ENCODE data around the gene ATF7IP.
"Not testable (repeated sequence)": the region's sequence is repeated elsewhere in the genome, so short reads cannot be mapped to it uniquely, and the experiment has no call there.

DNA sequence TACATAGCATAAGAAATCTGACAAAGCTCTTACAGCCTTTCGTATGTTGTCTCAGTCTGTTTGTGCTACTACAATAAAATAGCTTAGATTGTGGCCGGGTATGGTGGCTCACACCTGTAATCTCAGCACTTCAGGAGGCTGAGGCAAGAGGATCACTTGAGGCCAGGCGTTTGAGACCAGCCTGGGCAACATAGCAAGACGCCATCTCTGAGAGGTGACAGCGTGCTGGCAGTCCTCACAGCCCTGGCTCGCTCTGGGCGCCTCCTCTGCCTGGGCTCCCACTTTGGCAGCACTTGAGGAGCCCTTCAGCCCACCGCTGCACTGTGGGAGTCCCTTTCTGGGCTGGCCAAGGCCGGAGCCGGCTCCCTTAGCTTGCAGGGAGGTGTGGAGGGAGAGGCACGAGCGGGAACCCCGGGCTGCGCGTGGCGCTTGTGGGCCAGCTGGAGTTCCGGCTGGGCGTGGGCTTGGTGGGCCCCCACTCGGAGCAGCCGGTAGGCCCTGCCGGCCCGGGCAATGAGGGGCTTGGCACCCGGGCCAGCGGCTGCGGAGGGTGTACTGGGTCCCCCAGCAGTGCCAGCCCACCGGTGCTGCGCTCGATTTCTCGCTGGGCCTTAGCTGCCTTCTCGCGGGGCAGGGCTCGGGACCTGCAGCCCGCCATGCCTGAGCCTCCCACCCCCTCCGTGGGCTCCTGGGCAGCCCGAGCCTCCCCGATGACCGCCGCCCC lies 45.6 kb upstream of the ATF7IP start:
- TF ChIP-seq, protein P1, sequence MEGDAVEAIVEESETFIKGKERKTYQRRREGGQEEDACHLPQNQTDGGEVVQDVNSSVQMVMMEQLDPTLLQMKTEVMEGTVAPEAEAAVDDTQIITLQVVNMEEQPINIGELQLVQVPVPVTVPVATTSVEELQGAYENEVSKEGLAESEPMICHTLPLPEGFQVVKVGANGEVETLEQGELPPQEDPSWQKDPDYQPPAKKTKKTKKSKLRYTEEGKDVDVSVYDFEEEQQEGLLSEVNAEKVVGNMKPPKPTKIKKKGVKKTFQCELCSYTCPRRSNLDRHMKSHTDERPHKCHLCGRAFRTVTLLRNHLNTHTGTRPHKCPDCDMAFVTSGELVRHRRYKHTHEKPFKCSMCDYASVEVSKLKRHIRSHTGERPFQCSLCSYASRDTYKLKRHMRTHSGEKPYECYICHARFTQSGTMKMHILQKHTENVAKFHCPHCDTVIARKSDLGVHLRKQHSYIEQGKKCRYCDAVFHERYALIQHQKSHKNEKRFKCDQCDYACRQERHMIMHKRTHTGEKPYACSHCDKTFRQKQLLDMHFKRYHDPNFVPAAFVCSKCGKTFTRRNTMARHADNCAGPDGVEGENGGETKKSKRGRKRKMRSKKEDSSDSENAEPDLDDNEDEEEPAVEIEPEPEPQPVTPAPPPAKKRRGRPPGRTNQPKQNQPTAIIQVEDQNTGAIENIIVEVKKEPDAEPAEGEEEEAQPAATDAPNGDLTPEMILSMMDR (IDR thresholded peaks at IDR 0.05), result not testable (repeated sequence)
- TF ChIP-seq POLR2AphosphoS5 (IDR thresholded peaks at IDR 0.05; ENCODE audit: low read depth, low read length); JUND (IDR thresholded peaks at IDR 0.05); NFIC (IDR thresholded peaks at IDR 0.05; ENCODE audit: borderline replicate concordance); RCOR1 (IDR thresholded peaks at IDR 0.05; ENCODE audit: low read length); RFX5 (IDR thresholded peaks at IDR 0.05; ENCODE audit: low read length); EZH2phosphoT487 (IDR thresholded peaks at IDR 0.05; ENCODE audit: borderline replicate concordance, low read depth); MXI1 (IDR thresholded peaks at IDR 0.05; ENCODE audit: low read depth, low read length); ELF1 (IDR thresholded peaks at IDR 0.05); RAD21 (IDR thresholded peaks at IDR 0.05; ENCODE audit: low read length); RXRA (IDR thresholded peaks at IDR 0.05; ENCODE audit: borderline replicate concordance, low read depth): not testable (repeated sequence)
- TF ChIP-seq, protein P2, sequence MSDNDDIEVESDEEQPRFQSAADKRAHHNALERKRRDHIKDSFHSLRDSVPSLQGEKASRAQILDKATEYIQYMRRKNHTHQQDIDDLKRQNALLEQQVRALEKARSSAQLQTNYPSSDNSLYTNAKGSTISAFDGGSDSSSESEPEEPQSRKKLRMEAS (IDR thresholded peaks at IDR 0.05; ENCODE audit: low read depth), result not testable (repeated sequence)
- TF ChIP-seq, protein P3, sequence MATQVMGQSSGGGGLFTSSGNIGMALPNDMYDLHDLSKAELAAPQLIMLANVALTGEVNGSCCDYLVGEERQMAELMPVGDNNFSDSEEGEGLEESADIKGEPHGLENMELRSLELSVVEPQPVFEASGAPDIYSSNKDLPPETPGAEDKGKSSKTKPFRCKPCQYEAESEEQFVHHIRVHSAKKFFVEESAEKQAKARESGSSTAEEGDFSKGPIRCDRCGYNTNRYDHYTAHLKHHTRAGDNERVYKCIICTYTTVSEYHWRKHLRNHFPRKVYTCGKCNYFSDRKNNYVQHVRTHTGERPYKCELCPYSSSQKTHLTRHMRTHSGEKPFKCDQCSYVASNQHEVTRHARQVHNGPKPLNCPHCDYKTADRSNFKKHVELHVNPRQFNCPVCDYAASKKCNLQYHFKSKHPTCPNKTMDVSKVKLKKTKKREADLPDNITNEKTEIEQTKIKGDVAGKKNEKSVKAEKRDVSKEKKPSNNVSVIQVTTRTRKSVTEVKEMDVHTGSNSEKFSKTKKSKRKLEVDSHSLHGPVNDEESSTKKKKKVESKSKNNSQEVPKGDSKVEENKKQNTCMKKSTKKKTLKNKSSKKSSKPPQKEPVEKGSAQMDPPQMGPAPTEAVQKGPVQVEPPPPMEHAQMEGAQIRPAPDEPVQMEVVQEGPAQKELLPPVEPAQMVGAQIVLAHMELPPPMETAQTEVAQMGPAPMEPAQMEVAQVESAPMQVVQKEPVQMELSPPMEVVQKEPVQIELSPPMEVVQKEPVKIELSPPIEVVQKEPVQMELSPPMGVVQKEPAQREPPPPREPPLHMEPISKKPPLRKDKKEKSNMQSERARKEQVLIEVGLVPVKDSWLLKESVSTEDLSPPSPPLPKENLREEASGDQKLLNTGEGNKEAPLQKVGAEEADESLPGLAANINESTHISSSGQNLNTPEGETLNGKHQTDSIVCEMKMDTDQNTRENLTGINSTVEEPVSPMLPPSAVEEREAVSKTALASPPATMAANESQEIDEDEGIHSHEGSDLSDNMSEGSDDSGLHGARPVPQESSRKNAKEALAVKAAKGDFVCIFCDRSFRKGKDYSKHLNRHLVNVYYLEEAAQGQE (IDR thresholded peaks at IDR 0.05; ENCODE audit: low read depth, low read length), result not testable (repeated sequence)
- TF ChIP-seq, protein P4, sequence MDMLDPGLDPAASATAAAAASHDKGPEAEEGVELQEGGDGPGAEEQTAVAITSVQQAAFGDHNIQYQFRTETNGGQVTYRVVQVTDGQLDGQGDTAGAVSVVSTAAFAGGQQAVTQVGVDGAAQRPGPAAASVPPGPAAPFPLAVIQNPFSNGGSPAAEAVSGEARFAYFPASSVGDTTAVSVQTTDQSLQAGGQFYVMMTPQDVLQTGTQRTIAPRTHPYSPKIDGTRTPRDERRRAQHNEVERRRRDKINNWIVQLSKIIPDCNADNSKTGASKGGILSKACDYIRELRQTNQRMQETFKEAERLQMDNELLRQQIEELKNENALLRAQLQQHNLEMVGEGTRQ (IDR thresholded peaks at IDR 0.05; ENCODE audit: borderline replicate concordance, low read depth, low read length), result not testable (repeated sequence)
